HG03103 (cell line): Measurements from ENCODE around the gene MSMO1.

ENCODE experiments used
- ATAC-seq: cut with Tn5 transposase; IDR thresholded peaks from one replicate; pipeline ENCODE4 v1.9.1; 2021; ENCODE audit warnings: low read depth; ENCODE audit not compliant: unreplicated experiment

MSMO1 gene

DNA sequence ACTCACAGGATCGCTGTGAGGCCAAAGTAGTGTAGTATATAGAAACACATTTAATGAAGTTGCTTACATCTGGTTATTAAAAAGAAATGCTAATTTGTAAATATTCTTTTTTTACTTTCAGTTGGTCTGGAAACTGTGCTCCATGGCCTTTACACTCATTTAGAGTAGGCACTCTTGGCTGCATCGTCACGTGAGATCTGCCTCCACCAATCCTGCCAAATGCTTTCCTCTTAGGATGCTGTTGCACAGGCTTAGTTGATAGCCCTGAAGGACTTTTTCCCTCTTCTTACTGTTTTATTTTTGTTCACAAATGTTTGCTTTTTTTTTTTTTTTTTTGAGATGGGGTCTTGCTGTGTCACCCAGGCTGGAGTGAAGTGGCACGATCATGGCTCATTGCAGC is 57.7 kb downstream of the MSMO1 start:
- ATAC-seq, result no peak

GRCh38 chr4:165386328-165386727 is 58.9 kb downstream of the MSMO1 start:
- no peak for ATAC-seq

GRCh38 chr4:165388756-165389155 is 61.3 kb downstream of the MSMO1 start:
- ATAC-seq, result no peak
